HepG2 (cell line): ENCODE data around the gene FSTL1. TPM values are rescaled to one million over a fixed set of nuclear protein-coding genes. Genes with fewer than 3 reads are reported as not detected.

ENCODE experiments used
- ATAC-seq: fragments of 200-7000 bp; cut with Tn5 transposase; 3 replicates; pipeline ENCODE4 v1.9.1; 2020; ENCODE audit warnings: mild to moderate bottlenecking, moderate library complexity
- BruUV-seq: library from RNA; stranded (reverse); fragments of 400-500 nt; replicated peaks from 2 replicates; lab custom pipeline; 2021; lab: Mats Ljungman, UMichigan
- CTCF ChIA-PET: fragments of 300-600 bp; formaldehyde crosslinking; extraction: SDS; loops from one replicate; lab custom pipeline; 2021; ENCODE audit warnings: low total read pairs, inconsistent platforms, low intra/inter-chr PET ratio; lab: Yijun Ruan, JAX
- POLR2A ChIA-PET: fragments of 350-600 bp; sonication (Branson Sonifier 250); formaldehyde crosslinking; loops from one replicate; lab custom pipeline; 2020; ENCODE audit warnings: antibody characterized with exemption, inconsistent platforms; lab: Yijun Ruan, JAX
- DNase-seq: peaks from one replicate; pipeline ENCODE4 v3.0.0-alpha.2; 2015; ENCODE audit warnings: low spot score
- FAIRE-seq: peaks from 3 replicates; lab custom pipeline; 2011; peaks lifted over from hg19 to GRCh38; lab: Jason Lieb, UNC
- H2AFZ ChIP-seq: one replicate; pipeline ENCODE4 v1.6.1; 2011; ENCODE audit warnings: low read length, inconsistent platforms
- H3K27ac ChIP-seq: fragments of 300-600 bp; 3 replicates; pipeline ENCODE4 v1.8.0; 2011; ENCODE audit warnings: mixed run types, mild to moderate bottlenecking, mixed read lengths, low read length, inconsistent platforms; ENCODE audit not compliant: insufficient read depth; ENCODE audit errors: extremely low read length
- H3K27me3 ChIP-seq, 2 experiments: fragments of 200-600 bp in 1 of 2; 2 replicates in 1 of 2; 3 replicates in 1 of 2; pipeline versions ENCODE4 v1.6.0 to v1.8.0; 2011; ENCODE audit warnings: low read length in 2 of 2, mild to moderate bottlenecking in 2 of 2, moderate library complexity in 2 of 2, inconsistent platforms in 1 of 2; ENCODE audit not compliant: insufficient read depth in 2 of 2, control insufficient read depth in 1 of 2
- H3K36me3 ChIP-seq, 2 experiments: fragments of 200-600 bp in 1 of 2; replicated peaks in 1 of 2; 2 replicates in 1 of 2; 3 replicates in 1 of 2; pipeline versions ENCODE4 v1.5.1 to v1.8.0; 2011; ENCODE audit warnings: low read length in 2 of 2, inconsistent platforms in 1 of 2; ENCODE audit not compliant: insufficient read depth in 2 of 2, control insufficient read depth in 1 of 2
- H3K4me1 ChIP-seq: 2 replicates; pipeline ENCODE4 v1.5.1; 2012; ENCODE audit warnings: low read length, inconsistent platforms; ENCODE audit not compliant: insufficient read depth
- H3K4me2 ChIP-seq: 2 replicates; pipeline ENCODE4 v1.6.0; 2011; ENCODE audit warnings: low read depth, low read length, inconsistent platforms
- H3K4me3 ChIP-seq, 3 experiments: fragments of 200-600 bp in 1 of 3; sonication (generic), shearing (Covaris generic) in 1 of 3; replicated peaks in 1 of 3; 2 replicates each; pipeline ENCODE4 v1.5.1; 2011 to 2016; ENCODE audit warnings: low read length in 3 of 3, inconsistent platforms in 2 of 3, low read depth in 2 of 3, mild to moderate bottlenecking in 2 of 3, control low read depth in 1 of 3, mixed read lengths in 1 of 3; ENCODE audit not compliant: insufficient read depth in 1 of 3
- H3K79me2 ChIP-seq: one replicate; pipeline ENCODE4 v1.6.1; 2011; ENCODE audit warnings: low read length, inconsistent platforms; ENCODE audit not compliant: insufficient read depth
- H3K9ac ChIP-seq: 2 replicates; pipeline ENCODE4 v1.6.0; 2011; ENCODE audit warnings: mild to moderate bottlenecking, low read depth, low read length, inconsistent platforms; ENCODE audit not compliant: insufficient read depth
- H3K9me3 ChIP-seq: 2 replicates; pipeline ENCODE4 v1.5.1; 2012; ENCODE audit warnings: mild to moderate bottlenecking, low read length
- H4K20me1 ChIP-seq: 2 replicates; pipeline ENCODE4 v1.6.0; 2011; ENCODE audit warnings: inconsistent platforms, mild to moderate bottlenecking, low read length, moderate library complexity; ENCODE audit not compliant: insufficient read depth
- DMTF1 ChIP-seq: sonication (generic); formaldehyde crosslinking; IDR thresholded peaks from 2 replicates; pipeline ENCODE4 v1.4.0; 2020; ENCODE audit warnings: mild to moderate bottlenecking, missing genetic modification reagents
- DNMT1 ChIP-seq: sonication (generic); formaldehyde crosslinking; IDR thresholded peaks from 2 replicates; pipeline ENCODE4 v1.5.1; 2020; ENCODE audit warnings: mild to moderate bottlenecking, missing genetic modification reagents
- EZH2 ChIP-seq: conservative IDR thresholded peaks from 2 replicates; pipeline ENCODE4 v1.6.1; 2012; ENCODE audit warnings: mild to moderate bottlenecking, low read depth, low read length, moderate library complexity
- PAXIP1 ChIP-seq: sonication (generic); formaldehyde crosslinking; conservative IDR thresholded peaks from 2 replicates; pipeline ENCODE4 v1.4.0; 2020; ENCODE audit warnings: mild to moderate bottlenecking, missing genetic modification reagents, moderate library complexity
- ZBTB43 ChIP-seq: sonication (generic); formaldehyde crosslinking; conservative IDR thresholded peaks from 2 replicates; pipeline ENCODE4 v1.4.0; 2020; ENCODE audit warnings: missing genetic modification reagents
- ZNF225 ChIP-seq: sonication (generic); formaldehyde crosslinking; IDR thresholded peaks from 2 replicates; pipeline ENCODE4 v1.4.0; 2020; ENCODE audit warnings: mild to moderate bottlenecking, missing genetic modification reagents
- ZNF484 ChIP-seq: sonication (generic); formaldehyde crosslinking; IDR thresholded peaks from 2 replicates; pipeline ENCODE4 v1.5.1; 2020; ENCODE audit warnings: mild to moderate bottlenecking, low read depth, missing genetic modification reagents, borderline replicate concordance
- ZSCAN20 ChIP-seq: sonication (generic); formaldehyde crosslinking; IDR thresholded peaks from 2 replicates; pipeline ENCODE4 v1.4.0; 2020; ENCODE audit warnings: missing genetic modification reagents, mild to moderate bottlenecking, borderline replicate concordance
- WGBS: methylation state at CpG from one replicate; pipeline ENCODE4 v1.1.6; 2017; ENCODE audit warnings: low lambda C conversion rate; 5-methylcytosine and 5-hydroxymethylcytosine counted together
- in situ Hi-C: cut with HindIII; loops from 2 replicates; pipeline ENCODE4 v1.10.0; 2017; ENCODE audit warnings: low pct_unique_long_range_greater_than_20kb; ENCODE audit not compliant: extremely low pct_ligation_motif_present
- intact Hi-C: fragments of 100-400 bp; cut with micrococcal nuclease; formaldehyde crosslinking; loops from one replicate; pipeline ENCODE4 v1.10.0; 2022; ENCODE audit not compliant: unreplicated experiment
- polyA plus RNA-seq, 8 experiments: library from polyadenylated mRNA; depleted of rRNA in 3 of 8; stranded (reverse) in 7 of 8; unstranded in 1 of 8; fragments of >200 nt; fragmentation: Illumina TruSeq in 4 of 8; extraction: Trizol in 4 of 8; gene quantifications; 2 replicates each; pipeline versions ENCODE4 v1.2.1 to v1.2.3, GENCODE V29; 2011 to 2016; ENCODE audit warnings: low read depth in 4 of 8, missing spikeins in 1 of 8, mixed read lengths in 1 of 8; ENCODE audit not compliant: insufficient read depth in 1 of 8
- total RNA-seq, 5 experiments: library from RNA; depleted of rRNA; stranded (reverse); fragments of >200 nt; fragmentation: Illumina TruSeq; extraction: Trizol; gene quantifications; 2 replicates each; pipeline ENCODE4 v1.2.3, GENCODE V29; 2016; ENCODE audit warnings: low read depth in 1 of 5

FSTL1 gene
- total and polyA plus RNA-seq, 2 of the 13 experiments (the other 11 are each of a cell fraction or from before 2014, with no cell fraction given), result 0.07 to 0.29 TPM

DNA sequence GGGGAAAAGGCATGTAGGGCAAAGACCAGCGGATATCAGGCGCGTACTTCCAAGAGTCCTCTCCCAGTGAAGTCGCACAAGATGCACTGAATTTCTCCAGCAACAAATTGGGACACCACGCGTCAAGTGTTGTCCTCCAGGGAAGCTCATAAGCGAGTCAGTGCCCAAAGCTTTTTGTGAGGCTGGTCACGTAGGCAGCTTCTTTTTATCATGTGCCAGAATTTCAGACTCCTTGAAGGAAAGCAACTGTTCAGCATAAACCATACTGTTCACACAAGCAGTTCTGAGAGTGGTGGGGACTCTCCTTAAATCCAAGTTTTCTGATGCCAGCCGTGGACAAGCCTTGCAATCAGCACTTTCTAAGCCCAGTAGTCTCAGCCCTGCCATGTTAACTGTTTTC, 10.1 kb upstream of the FSTL1 start:
- 50% methylated on average over 9 of the region's 9 CpGs for WGBS
- DNase-seq (no peak), ATAC-seq (no peak), FAIRE-seq (no peak)
- no peak overlapping the region for H3K27ac ChIP-seq
- no TSS peak for BruUV-seq
- H3K9me3 ChIP-seq, result no peaks in the 10 kb centered on the region
- H3K27me3 ChIP-seq, result peaks cover 0 to 19% of the 10 kb centered on the region in 2 experiments; a peak in 1 of 5 replicates
- ChIA-PET POLR2A (no interaction called here), CTCF (no interaction called here)
- H3K4me1 ChIP-seq, result no peaks in the 10 kb centered on the region
- H4K20me1 ChIP-seq, result no peaks in the 10 kb centered on the region
- no peak overlapping the region for H3K9ac ChIP-seq
- in situ Hi-C loops (no loop called here), intact Hi-C loops (no loop called here)
- no peak overlapping the region for H3K4me3 ChIP-seq
- no peak overlapping the region for H3K4me2 ChIP-seq
- no peaks in the 10 kb centered on the region for H3K79me2 ChIP-seq
- H2AFZ ChIP-seq, result no peak overlapping the region
- H3K36me3 ChIP-seq, result no peaks in the 10 kb centered on the region
- TF ChIP-seq DMTF1 (CRISPR knock-in tag), result no peak
- TF ChIP-seq ZSCAN20 (CRISPR knock-in tag), result no peak
- TF ChIP-seq ZNF225 (CRISPR knock-in tag), result no peak
- no peak for TF ChIP-seq ZBTB43 (CRISPR knock-in tag)
- no peak for TF ChIP-seq DNMT1 (CRISPR knock-in tag)
- TF ChIP-seq ZNF484, result no peak
- no peak for TF ChIP-seq EZH2
- no peak for TF ChIP-seq PAXIP1 (CRISPR knock-in tag)
